HG02588 (cell line): ENCODE data around the gene ARL3.
"Not testable (repeated sequence)": the region's sequence is repeated elsewhere in the genome, so short reads cannot be mapped to it uniquely, and the experiment has no call there.

ENCODE experiments used
- ATAC-seq: cut with Tn5 transposase; IDR thresholded peaks from one replicate; pipeline ENCODE4 v1.9.1; 2021; ENCODE audit warnings: mild to moderate bottlenecking, moderate library complexity; ENCODE audit not compliant: unreplicated experiment

The ARL3 gene, protein sequence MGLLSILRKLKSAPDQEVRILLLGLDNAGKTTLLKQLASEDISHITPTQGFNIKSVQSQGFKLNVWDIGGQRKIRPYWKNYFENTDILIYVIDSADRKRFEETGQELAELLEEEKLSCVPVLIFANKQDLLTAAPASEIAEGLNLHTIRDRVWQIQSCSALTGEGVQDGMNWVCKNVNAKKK

DNA sequence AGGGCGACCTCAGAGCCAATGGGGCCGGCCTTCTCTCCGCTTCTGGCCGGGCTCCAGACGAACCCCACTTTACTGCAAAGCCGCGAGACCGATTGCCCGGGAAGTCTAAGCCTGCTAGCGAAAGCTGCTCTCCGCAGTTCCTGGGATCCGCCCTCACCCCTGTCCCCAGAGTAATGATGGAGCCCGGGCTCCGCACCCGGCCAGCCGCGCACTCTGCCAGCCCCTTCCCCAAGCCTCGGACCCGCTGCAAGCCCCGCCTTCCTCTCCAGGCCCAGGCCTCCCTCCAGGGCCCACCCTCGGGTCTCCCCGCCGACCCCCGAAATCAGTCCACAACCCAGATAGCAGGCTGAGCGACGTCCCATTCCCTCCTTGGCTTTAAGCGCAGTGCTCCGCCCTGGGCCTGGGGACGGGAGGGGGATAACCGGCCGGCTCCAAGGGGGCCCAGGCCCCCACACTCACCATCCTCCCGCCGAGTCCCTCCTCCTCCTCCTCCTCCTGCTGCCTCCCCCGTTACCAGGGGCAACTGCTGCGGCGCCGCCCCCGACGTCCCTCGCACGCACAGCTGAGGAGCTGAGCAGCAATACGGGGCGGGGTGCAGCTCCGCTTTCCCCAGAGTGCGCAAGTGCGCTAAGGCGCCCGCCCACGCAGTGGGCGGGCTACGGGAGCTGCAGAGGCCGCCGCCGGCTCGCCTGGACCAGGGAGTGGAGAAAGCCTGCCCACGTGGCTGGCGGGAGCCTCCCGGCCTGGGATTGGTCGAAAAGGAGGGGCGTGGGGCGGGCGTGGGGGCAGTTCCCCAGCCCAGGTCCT, at the start of gene ARL3:
Gene ARL3, minus strand, starts transcription at position 584 of the 807 bp plus-strand sequence. Its CDS starts 122 bp downstream, at position 462.
- ATAC-seq = peak; percentile 84

DNA sequence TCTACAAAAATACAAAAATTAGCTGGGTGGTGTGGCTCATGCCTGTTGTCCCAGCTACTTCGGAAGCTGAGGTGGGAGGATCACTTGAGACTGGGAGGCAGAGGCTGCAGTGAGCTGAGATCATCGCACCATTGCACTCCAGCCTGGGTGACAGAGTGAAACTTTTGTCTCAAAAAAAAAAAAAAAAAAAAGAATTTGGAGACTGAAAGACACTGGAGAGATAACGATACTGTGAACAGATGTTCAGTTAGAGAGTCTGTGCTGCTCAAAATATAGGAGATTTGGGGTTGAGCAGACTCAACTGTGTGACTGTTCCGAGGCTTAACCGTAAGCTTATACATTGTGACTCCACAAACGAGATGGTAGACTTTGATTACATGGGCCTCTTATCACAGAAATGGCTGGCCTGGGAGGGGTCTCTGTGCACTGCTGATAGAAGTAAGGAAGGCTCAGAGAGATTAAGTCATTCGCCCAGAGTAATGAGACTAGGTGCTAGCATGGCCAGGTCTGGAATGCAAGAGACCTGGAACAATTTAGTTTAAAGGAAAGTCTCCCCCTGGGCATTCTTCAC, 48.9 kb upstream of the ARL3 start:
- ATAC-seq = no peak

DNA sequence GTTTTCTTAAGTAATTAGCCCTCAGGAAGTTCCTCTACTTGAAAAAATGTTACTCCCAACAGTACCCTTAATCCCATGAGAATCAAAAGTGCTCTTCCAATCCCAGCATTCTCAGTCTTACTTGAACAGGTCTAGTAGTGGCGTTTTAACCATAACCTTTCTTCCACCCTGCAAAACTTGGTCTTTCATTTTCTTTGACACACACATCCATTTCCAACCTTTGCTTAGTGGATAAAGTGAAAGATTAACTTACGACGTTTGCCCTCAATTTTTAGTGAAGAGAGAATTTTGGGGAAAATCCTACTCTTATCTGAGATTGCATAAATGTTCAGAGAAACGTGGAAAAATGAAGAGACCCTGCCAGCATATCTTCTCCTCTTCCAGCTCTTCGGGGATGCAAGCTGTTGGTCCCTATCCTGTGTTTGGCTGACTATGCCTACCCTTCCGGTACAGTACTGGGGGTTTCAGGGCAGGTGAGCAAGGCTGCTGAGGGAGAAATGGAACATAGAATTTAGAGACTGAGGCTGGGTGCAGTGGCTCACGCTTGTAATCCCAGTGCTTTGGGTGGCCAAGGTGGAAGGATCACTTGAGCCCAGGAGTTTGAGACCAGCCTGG, 48.3 kb upstream of the ARL3 start:
- ATAC-seq = no peak

DNA sequence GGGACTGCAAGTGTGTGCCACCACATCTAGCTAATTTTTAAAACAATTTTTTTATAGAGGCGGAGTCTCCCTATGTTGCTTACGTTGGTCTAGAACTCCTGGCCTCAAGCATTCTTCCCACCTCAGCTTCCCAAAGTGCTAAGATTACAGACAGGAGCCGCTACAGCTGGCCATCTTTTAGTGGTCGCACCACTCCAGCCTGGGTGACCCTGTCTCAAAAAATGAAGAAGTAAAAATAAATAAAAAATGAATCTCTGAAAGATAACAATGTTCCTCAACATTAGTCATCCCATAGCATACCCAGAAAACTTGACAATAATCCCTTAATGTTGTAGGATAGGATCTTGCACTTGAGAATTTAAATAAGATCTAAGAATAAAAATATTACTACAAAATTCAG, 47.8 kb upstream of the ARL3 start:
- no peak for ATAC-seq

DNA sequence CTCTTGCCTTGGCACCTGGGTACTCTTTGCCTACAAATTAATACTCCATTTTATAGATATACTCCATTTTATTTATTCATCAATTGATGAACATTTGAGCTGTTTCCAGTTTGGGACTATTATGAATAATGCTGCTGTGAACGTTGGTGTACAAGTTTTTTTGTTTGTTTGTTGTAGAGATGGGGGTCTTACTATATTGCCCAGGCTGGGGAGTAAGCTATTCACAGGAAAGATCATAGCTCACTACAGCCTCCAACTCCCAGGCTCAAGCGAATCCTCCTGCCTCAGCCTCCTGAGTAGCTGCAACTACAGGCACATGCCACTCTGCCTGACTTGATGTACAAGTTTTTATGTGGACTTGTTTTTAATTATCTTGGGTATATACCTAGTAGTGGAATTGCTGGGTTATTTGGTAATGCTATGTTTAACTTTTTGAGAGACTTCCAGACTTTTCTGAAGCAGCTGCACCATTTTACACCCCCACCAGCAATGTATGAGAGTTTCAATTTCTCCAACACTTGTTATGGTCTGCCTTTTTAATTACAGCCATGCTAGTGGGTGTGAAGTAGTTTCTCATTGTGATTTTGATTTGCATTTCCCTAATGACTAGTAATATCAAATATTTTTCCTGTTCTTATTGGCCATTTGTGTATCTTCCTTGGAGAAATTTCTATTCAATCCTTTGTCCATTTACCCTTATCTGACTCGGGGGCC, 45.5 kb upstream of the ARL3 start:
- no peak for ATAC-seq

DNA sequence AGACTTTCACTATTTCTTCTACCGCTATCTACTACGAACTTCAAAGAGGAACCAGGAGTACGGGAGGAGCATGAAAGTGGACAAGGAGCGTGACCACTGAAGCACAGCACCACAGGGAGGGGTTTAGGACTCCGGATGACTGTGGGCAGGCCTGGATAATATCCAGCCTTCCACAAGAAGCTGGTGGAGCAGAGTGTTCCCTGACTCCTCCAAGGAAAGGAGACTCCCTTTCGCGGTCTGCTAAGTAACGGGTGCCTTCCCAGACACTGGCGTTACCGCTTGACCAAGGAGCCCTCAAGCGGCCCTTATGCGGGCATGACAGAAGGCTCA, 44.7 kb upstream of the ARL3 start:
- ATAC-seq = not testable (repeated sequence)

DNA sequence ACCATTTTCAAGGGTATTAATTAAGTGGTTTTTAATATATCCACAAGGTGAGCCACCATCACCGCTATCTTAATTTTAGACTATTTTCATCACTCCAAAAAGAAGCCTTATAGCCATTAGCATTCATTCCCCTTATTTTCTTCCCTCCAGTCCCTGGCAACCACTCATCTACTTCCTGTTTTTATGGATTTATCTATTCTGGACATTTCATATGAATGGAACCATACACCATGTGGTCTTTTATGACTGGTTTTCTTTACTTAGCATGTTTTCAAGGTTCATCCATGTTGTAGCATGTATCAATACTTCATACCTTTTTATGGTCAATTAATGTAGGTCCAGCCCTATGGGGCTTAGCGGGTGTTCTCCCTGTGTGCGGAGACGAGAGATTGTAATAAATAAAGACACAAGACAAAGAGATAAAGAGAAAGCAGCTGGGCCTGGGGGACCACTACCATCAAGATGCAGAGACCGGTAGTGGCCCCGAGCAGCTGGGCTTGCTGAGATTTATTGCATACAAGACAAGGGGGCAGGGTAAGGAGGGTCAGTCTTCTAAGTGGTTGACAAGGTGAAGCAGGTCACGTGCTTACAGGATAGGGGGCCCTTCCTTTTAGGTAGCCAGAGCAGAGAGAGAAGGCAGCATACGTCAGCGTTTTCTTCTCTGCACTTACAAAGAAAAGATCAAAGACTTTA, 44.2 kb upstream of the ARL3 start:
- ATAC-seq = no peak

DNA sequence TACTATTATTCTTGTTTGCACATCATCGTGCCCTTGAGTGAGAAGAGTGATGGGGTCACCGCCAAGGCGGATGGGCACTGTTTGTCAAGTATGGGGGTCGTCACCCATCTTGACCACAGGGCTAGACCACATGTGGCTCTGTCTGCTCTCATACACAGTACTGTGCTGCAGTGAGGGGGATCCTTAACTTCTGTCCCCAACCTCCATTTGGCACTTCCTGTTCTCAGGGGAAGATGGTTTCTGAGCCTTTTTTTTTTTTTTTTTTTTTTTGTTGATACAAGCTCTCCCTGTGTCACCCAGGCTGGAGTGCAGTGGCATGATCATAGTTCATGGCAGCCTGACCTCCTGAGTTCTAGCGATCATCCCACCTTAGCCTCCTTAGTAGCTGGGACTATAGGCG, 43.1 kb upstream of the ARL3 start:
- ATAC-seq = no peak

DNA sequence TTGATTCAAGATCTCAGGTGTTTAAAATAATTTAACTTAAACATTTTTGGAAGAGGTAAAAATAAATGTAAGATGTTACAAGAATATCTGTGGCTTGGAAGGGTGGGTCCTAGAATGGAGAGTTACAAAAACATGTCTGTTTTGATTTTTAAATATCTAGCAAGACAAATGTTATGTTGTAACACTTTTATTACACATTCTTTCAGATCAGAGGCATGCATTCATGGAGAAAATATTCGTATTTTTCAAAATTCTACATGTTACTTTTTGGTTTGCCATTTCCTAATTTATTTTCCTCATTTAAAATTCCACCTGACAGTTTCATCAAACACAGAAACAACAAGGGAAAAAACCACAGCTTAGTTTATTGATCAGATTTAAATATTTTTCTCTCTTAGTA, 39.5 kb upstream of the ARL3 start:
- ATAC-seq = no peak

DNA sequence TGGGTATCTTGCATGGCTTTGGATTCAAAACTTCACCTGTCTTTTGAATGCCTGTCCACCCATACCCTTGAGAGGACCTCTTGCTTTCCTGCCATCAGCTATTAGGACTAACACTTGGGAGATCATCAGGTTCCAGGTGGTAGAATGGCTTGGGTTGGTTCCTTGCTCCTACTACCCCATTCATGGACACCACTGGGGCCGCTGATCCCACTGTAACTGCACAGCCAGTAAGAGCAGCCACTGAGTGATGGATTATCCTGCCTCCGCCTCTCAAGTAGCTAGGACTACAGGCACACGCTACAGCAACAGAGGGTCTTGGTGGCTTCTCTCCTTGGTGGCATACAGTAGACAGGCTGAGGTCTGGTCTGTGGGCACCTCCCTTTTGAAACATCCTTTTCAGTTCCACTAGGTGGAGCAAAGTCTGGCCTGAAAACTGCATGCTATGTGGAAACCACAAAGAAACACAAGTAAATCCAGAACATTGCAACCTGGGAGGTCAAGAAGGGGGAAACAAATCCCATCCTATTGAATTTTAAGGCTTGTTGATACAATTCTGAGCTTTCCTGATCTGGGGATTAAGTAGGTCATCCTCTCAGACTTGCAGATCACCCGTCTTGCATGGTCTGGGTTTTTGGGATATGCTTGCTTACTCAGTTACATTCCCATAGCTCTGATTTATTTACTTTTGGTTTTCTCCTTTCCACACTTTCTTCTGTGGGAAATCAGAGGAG, 38.9 kb upstream of the ARL3 start:
- no peak for ATAC-seq

DNA sequence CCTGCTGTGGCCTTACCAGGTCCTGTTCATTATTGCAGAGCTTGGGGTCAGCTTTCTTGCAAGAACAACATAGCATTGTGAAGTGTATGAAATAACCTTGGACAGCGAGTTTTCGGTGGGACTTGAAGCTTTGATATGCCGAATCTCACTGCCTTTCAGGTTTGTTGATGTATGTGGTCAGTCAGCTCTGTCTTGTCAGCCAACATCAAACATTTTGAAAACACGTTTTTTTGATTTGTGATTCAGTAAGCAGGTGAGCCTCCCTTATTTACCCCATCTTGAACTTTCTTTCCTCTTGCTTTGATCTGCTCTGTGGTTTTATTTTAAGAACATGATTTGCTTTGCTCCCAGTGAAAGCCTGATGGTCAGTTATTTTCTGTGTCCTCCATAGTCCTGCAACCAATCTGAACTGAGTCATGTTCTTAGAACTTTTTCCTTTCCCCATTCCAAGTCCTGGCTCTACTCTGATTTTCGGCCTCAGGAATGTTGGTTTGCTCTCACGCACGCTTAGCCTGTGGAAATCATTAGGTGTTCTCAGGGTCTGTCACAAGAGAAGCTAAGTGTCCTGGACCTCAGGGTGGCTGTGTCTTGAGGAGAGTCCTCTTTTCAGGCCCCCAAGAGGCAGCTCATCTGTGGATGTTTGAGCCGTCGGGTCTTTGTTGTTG, 38.2 kb upstream of the ARL3 start:
- no peak for ATAC-seq

DNA sequence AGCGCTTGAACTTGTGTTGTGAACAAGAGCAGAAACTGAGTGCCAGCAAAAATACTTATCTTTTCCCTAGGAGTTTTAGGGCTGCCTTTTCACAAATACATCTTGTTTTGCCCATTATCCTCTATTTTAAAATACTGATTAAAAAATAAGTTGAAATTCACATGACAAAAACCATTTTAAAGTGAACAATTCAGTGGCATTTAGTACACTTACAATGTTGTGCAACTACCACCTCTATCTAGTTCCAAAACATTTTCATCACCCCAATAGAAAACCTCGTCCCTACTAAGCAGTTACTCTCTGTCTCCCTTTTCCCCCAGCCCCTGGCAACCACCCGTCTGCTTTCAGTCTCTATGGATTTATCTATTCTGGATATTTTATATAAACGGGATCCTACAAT, 31.0 kb upstream of the ARL3 start:
- ATAC-seq = no peak

DNA sequence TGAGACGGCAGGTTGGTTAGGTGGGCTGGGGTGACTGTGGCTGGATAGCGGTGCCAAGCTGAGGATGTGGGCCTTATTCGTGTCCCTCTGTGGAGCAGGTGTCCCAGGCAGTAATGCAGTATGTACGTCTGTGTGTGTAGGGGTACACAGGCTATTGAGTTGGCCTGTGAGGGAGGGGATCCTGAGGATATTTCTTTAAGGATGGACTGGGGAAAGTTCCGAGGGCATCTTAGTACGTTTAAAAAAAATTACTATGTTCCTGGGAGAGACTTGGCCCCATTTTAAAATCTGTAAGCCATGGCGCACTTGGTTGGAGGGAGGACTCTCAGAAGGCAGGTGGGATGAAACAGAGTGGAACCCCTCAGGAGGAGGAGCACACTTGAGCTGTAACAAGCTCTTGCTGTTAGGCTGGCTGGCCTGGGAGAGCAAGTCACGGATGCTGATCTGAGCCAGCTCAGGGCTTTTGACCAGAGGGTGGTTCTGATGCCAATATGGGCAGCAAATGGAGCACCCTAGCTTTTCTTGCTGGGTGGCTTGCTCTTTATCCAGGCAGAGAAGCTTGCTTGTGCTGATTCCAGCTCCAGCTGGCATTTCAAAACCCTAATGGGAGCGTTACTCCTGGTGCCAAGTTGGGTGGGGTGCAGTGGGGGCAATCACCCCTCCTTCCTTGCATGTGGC, 30.3 kb upstream of the ARL3 start:
- no peak for ATAC-seq

DNA sequence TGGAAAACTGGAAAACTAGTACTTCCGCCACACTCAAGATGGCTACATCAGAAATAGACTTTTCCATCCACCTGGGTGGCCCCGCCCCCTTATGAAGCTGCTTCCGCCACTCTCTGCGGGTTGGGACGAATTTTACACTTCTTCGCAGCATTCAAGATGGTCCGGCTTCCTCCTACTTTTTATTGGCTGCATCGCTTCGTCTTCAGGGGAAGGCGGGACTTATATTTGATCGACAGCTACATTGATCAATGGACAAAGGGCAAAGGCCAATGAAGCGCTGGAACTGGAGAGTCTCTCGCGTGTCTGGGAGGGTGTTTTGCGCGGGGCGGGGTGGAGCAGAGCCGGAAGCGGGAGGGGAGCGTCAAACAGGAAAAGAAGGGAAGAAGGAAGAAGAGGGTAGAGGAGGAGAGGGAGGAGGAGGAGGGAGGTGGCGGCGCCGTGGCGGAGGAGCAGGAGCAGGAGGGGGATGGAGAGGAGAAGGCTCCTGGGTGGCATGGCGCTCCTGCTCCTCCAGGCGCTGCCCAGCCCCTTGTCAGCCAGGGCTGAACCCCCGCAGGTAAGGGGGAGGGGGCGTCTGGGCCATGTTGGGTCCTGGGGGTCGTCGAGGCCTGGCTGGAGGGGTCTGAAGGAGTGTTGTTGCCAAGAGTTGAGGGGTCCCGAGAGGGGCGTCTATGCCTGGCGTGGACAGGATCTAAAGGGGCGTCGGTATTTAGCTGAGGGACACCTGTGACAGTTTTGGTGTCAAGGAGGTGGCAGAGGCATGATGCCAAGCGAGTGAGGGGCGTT, 29.6 kb upstream of the ARL3 start, which contains the start of gene WBP1L:
Gene WBP1L, plus strand, starts transcription at position 361 of the 786 bp plus-strand sequence. Its CDS starts 106 bp downstream, at position 467.
- peak; percentile 96 for ATAC-seq

DNA sequence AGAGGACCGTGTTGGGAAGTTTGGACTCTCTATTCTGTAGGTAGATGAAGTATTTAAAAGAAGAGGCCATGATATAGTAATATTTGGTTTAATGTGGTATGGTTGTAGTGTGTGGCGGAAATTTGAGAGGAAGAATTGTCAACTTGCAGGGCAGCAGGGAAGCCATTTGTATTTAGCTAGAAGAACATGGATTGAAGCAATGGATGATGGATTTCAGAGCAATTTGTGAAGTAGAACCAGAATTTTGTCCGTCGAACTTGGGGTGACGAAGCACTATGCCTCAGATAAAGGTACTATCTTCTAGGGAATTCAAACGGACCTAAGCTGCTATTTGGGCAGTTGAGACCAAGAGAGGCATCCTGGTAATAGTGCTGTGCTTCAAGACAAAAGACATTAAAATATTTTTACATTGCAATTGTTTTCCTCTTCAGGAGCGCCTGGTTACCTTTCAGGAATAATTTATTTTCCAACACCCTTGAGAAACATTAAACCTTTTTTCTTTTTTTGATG, 28.9 kb upstream of the ARL3 start:
- ATAC-seq = no peak

DNA sequence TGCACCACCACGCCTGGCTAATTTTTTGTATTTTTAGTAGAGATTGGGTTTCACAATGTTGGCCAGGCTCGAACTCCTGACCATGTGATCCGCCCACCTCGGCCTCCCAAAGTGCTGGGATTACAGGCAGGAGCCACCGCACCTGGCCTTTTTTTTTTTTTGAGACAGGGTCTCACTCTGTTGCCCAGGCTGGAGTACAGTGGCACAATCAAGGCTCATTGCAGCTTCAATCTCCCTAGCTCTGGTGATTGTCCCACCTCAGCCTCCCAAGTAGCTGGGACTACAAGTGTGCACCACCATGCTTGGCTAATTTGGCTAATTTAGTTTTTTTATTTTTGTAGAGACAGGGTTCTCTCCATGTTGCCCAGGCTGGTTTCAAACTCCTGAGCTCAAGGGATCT, 28.1 kb upstream of the ARL3 start:
- not testable (repeated sequence) for ATAC-seq

DNA sequence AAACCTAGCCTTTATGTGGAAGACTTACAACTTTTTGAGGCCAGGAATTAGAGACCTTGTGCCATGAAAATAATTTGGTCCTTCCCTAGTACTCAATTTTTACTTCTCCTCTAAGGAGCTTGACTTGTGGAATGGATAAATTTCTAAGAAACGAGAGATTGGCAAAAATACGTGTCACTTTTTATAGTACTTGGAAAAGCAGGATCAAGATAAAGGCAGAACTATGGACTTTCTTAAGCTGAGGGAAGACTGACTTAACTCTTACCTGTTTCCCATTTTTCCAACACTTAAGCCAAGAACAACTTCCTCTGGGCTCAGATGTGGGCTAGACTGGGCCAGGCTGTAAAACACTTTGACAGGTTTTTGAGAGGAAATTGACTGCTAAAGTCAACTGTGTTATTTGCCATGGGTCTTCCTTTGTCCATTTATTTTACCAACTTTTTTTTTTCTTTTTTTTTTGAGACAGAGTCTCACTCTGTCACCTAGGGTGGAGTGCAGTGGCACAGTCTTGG, 27.6 kb upstream of the ARL3 start:
- ATAC-seq = no peak

DNA sequence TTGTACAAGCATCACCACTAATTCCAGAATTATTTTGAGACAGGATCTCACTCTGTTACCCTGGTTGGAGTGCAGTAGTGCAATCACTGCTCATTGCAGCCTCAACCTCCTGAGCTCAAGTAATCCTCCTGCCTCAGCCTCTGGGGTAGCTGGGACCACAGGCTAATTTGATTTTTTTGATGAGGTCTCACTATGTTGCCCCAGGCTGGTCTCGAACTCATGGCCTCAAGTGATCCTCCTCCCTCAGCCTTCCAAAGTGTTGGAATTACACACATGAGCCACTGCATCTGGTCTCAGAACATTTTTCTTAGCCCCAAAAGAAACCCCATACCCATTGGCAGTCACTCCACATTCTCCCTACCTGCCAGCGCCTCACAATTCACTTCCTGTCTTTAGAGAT, 26.0 kb upstream of the ARL3 start:
- no peak for ATAC-seq
